HG03439 (cell line): ENCODE data around the gene C14orf180.

Experiments used
- ATAC-seq: cut with Tn5 transposase; IDR thresholded peaks from one replicate; pipeline ENCODE4 v1.9.1; 2021; ENCODE audit warnings: mild to moderate bottlenecking, moderate library complexity; ENCODE audit not compliant: unreplicated experiment

The C14orf180 gene

GRCh38 chr14:104560586-104560945, 19.0 kb upstream of the C14orf180 start:
- no peak for ATAC-seq

DNA sequence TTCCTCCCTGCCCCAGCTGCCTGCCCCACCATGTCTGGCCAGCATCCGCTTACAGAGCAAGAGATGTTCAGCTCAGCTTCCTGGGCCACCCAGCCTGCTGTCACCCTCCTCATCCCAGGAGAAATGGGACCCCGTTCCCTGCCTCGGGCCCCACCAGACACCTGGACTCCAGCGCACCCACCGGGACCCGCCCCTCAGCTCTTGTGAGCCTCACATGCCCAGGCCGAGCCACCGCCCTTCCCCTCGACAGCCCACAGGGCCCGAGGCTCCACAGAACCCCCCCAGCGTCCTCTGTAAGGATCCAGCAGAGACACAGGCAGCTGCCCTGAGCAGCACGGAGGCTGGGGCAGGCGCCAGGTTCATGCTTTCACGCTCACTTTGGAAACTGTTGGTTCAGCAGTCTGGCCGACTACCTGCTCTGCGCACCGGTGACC, 18.4 kb upstream of the C14orf180 start:
- no peak for ATAC-seq

GRCh38 chr14:104561632-104562495, 17.7 kb upstream of the C14orf180 start:
- ATAC-seq = no peak

GRCh38 chr14:104562606-104563005, 17.0 kb upstream of the C14orf180 start:
- no peak for ATAC-seq

DNA sequence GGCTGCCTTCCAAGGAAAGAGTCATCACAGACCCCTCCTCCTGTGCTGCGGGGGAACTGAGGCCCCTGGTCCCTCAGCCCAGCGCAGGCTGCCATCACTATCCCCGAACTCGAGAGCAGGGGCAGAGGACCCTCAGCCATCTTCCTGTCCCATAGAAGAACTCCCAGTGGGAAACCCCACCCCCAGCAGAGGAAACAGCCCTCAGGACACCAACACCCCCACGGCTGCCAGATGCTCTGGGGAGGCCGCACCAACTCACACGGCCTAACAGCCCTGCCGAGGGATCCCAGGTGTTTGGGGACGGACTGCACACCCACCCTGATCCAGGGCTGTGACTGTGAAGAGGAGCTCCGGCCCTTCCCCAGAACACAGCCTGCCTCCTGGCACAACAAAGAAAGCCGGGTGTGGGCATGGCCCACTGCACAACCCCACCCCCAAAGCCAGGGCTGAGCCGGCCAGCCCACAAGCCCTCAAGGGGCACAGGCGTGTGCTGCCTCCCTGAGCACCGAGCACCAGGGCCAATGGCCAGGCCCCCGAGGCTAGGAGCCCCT, 16.3 kb upstream of the C14orf180 start:
- no peak for ATAC-seq

DNA sequence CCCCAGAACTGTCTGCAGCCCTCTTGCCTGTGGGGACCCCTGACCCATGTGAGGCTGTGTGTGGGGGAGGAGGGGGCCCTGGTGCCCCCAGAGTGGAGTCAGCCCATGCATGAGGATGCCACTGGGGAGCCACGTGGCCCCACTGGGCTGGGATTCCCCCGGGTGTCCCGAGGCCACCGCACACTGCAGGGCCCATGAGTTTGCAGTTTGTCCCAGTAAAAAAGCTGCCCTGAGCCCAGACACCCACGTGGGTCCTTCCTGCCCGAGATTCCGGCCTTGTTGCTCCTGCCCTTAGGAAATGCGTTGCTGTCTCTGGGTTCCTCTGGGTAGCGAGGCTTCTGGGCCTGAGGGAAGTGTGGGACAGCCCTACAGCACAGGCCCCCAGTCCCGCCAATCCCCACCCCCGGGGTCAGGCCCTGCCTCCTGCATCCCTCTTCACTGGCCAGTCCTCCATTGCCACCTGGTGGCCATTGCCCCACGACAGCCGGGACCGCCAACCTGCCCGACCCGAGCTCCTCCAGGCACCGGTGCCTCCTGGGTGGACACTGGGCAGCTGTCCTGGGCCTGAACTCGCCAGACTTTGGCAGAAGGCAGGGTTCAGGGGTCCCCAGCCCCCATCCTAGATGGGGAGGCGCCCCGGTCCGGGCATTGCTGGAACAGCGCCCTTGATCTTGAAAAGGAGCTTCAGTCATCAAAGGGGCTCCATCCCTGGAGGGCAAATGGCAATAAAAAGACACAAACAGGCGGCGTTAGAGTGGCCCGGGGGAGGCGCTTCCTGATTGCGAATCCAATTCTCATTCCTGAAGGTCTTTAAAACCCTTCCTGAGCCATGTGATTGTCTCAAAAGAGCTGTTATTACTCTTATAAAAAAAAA, 15.6 kb upstream of the C14orf180 start:
- ATAC-seq = no peak

GRCh38 chr14:104564744-104565679, 14.6 kb upstream of the C14orf180 start:
- ATAC-seq = no peak

- ATAC-seq = no peak
Observed at GRCh38 chr14:104567141-104567956, 12.2 kb upstream of the C14orf180 start.

GRCh38 chr14:104567957-104568225, 11.7 kb upstream of the C14orf180 start:
- ATAC-seq = no peak

GRCh38 chr14:104568620-104569019, 10.9 kb upstream of the C14orf180 start:
- ATAC-seq = no peak

DNA sequence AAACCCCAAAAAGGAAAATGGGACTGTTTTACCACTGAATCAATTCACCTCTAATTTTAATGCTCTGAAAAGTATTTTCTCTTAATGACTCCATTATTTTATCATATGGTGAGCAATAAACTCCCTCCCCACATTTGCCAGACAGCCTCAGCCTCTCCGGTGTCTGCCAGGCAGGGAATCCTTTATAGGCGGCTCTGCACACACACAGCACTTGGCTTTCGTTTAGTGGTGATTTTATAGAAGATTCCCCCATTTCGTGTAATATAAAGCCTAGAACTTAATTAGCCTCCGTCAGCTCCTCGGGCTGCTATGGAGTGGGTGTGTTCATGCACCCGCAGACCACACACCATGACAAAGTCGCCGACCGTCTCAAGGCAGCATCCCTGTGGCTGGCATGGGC, 10.1 kb upstream of the C14orf180 start:
- no peak for ATAC-seq

DNA sequence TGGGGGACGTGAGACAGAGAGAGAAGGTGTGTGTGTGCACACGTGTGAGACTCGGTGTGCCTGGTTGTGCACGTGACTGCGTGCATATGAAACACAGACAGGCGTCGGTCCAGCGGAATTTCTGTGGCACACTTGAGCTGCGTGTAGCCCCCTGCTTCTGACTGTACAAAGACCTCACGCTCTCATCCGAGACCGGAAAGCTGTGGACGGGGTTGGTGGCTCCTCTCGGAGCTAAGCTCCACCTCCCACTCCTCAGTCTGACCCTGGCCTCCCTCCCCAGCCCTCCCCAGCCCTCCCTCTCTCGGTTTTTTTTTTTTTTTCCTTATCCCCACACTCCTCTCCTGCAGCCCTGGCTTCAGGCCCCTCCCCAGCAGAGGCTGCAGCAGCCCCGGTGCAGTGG, 8.3 kb upstream of the C14orf180 start:
- ATAC-seq = no peak

- no peak for ATAC-seq
Observed at GRCh38 chr14:104572024-104572626, 7.4 kb upstream of the C14orf180 start.

DNA sequence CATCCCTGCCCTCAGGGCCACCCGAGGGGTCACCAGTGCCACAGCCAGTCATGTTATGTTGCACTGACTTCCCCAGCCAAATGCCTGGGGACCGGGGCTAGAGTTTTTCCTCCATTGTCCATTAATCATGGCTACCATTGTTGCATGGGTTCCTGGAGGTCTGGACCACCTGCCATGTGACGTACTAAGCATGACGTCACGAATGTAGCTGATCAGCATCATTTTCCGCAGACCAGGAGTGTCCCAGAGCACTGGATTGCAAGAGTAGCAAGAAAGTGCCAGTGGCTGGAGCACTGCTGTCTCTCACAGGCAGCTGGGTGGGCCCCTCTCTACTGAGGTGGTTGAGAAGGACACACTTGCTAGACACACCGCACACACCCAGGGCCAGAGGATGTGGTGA, 6.9 kb upstream of the C14orf180 start:
- no peak for ATAC-seq

DNA sequence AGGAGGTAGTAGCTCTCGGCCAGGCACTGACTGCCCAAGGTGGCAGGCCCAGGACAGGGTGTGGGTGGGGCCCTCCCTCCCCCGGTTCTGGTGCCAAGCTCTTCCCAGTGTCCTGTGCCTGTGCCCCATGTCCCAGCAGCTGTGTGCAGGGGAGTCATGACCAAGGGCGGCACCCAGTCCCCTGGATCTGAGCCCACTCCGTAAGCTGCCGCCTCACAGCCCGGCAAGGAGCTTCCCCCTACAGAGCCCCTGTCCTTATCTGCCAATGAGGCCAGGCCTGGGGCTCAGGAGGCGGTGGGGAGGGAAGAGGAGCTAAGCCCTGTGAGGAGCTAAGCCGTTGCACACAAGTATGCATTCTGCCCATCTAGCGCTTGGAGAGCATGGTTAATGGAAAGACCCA, 5.6 kb upstream of the C14orf180 start:
- no peak for ATAC-seq

- no peak for ATAC-seq
Observed at GRCh38 chr14:104574536-104574935, 5.0 kb upstream of the C14orf180 start.

DNA sequence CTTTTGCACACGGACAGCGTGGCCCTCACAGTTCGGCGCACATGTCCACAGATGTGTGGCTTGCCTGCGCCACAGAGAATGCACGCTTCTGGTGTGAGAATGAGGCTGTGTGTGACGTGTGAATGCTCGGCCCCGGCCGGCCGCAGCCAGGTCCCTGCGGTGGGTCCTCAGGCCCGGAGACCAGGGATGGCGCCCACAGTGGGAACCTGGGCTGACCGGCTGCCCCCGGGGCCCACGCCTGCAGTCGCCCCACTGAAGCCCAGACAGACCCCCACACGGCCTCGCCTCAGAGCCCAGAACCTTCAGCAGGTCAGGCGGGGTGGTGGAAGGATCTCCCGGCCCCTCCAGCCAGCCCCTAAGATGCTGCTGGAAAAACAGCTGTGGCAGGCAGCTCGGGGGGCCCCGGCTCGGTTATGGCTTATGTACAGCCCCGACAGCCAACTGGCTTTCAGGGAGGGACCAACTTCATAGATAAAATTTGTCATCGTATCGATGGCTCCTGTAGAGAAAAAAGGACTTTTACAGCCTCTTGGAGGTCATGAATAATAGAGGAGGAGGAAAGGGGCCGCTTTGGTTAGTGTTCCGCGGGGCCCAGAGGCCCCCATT, 4.5 kb upstream of the C14orf180 start:
- no peak for ATAC-seq

GRCh38 chr14:104576232-104576969, 3.2 kb upstream of the C14orf180 start:
- ATAC-seq = no peak

DNA sequence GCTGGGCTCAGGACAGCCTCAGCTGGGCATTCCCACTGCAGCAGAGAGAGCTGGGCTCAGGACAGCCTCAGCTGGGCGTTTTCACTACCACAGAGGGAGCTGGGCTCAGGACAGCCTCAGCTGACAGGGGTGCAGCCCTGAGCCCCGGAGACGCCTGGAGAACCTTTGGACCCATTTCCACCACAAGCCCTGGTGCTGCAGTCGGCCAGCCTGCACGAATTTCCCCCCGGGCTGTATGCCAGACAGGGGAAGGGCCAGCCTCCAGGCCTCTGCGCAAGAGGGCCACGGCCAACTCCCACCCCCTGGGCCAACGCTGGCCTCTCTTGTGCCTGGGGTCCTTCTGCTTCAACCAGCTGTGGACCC, 2.6 kb upstream of the C14orf180 start:
- no peak for ATAC-seq
